Iris pigment epithelial cell (primary cell): ENCODE data around the gene STK35.

Source experiments
- DNase-seq: peaks from one replicate; pipeline ENCODE4 v3.0.0-alpha.2; 2011; ENCODE audit warnings: low read depth

STK35 gene

GRCh38 chr20:2101057-2101864 lies at the start of gene STK35:
STK35 (plus strand) TSS chr20:2101827; CDS start chr20:2101882, 55 bp downstream.
- DNase-seq, result no peak

- DNase-seq, result no peak
These were observed 49.7 kb upstream of the STK35 start for GRCh38 chr20:2051946-2052345.

GRCh38 chr20:2052741-2053140 lies 48.9 kb upstream of the STK35 start:
- no peak for DNase-seq

GRCh38 chr20:2053615-2054014 lies 48.0 kb upstream of the STK35 start:
- no peak for DNase-seq

- no peak for DNase-seq
These were observed 46.7 kb upstream of the STK35 start for GRCh38 chr20:2054911-2055310.

- DNase-seq, result no peak
These were observed 42.2 kb upstream of the STK35 start for GRCh38 chr20:2059411-2059810.

- no peak for DNase-seq
These were observed 36.5 kb upstream of the STK35 start for GRCh38 chr20:2065099-2065498.

GRCh38 chr20:2066461-2067122 lies 35.0 kb upstream of the STK35 start:
- no peak for DNase-seq

- no peak for DNase-seq
These were observed 20.9 kb upstream of the STK35 start for GRCh38 chr20:2080532-2081224.

- no peak for DNase-seq
These were observed 16.9 kb upstream of the STK35 start for GRCh38 chr20:2084703-2085102.

GRCh38 chr20:2086177-2086979 lies 15.2 kb upstream of the STK35 start:
- DNase-seq, result no peak

GRCh38 chr20:2086980-2087377 lies 14.6 kb upstream of the STK35 start:
- DNase-seq, result no peak

GRCh38 chr20:2088891-2089290 lies 12.7 kb upstream of the STK35 start:
- DNase-seq, result no peak

- no peak for DNase-seq
These were observed 12.2 kb upstream of the STK35 start for GRCh38 chr20:2089447-2089846.

GRCh38 chr20:2093159-2093781 lies 8.4 kb upstream of the STK35 start:
- DNase-seq, result peak; percentile 8

- DNase-seq, result no peak
These were observed 7.7 kb upstream of the STK35 start for GRCh38 chr20:2093883-2094282.

- DNase-seq, result peak; percentile 94
These were observed 398 bp downstream of the STK35 start for GRCh38 chr20:2101865-2102584.

- peak; percentile 85 for DNase-seq
These were observed 1.2 kb downstream of the STK35 start for GRCh38 chr20:2102585-2103460.

GRCh38 chr20:2103461-2104153 lies 2.0 kb downstream of the STK35 start:
- no peak for DNase-seq
